ENCODE measurements around the gene KRTAP10-12. TPM values are rescaled to one million over a fixed set of nuclear protein-coding genes. Genes with fewer than 3 reads are reported as not detected.
"Not testable (repeated sequence)": the region's sequence is repeated elsewhere in the genome, so short reads cannot be mapped to it uniquely, and the experiment has no call there.

The KRTAP10-12 gene
- not detected for total RNA-seq (2021; ENCODE audit: unreplicated experiment)
- not detected for polyA plus RNA-seq (2012; ENCODE audit: insufficient read length)
- Bru-seq, nascent RNA = not detected
- BruChase-seq, experiment 1, labeled RNA remaining after a 2-hour chase = not detected
- BruChase-seq, experiment 2, labeled RNA remaining after a 6-hour chase = not detected
- long read RNA-seq = 0 reads

GRCh38 chr21:44697172-44697810 is at the start of gene KRTAP10-12:
KRTAP10-12 (plus strand) TSS chr21:44697172; CDS start chr21:44697202, 30 bp downstream.
- POLR2A ChIA-PET; H3K9me3 ChIP-seq (ENCODE audit: control insufficient read depth, insufficient read depth, low read depth, low read length); BruUV-seq (replicated peaks); H3K27ac ChIP-seq (ENCODE audit: low read length); in situ Hi-C loops (cut with HindIII; ENCODE audit: low pct_unique_long_range_greater_than_20kb, low sequenced_read_pairs); H3K27me3 ChIP-seq (ENCODE audit: control insufficient read depth, insufficient read depth, low read length); H3K4me1 ChIP-seq (ENCODE audit: control insufficient read depth, insufficient read depth, low read length); H3K4me3 ChIP-seq (ENCODE audit: low read depth in 2 of 2, low read length in 2 of 2); intact Hi-C loops (cut with micrococcal nuclease; ENCODE audit: unreplicated experiment); CTCF ChIA-PET; DNase-seq (ENCODE audit: low read depth, low spot score); H3K36me3 ChIP-seq (ENCODE audit: control insufficient read depth, insufficient read depth, low read length): not testable (repeated sequence)
- ATAC-seq = 0 out of 2 replicates have a peak, but pooled peaks have one; percentile 10

GRCh38 chr21:44647222-44647552 is 49.8 kb upstream of the KRTAP10-12 start:
- H3K27me3 ChIP-seq (ENCODE audit: control insufficient read depth, insufficient read depth, low read length) = no peaks in the 10 kb centered on the region
- no peak overlapping the region for H3K4me3 ChIP-seq (ENCODE audit: low read depth in 2 of 2, low read length in 2 of 2)
- DNase-seq (ENCODE audit: low read depth, low spot score) (no peak), ATAC-seq (no peak)
- CTCF ChIA-PET = no interaction called here
- no peaks in the 10 kb centered on the region for H3K9me3 ChIP-seq (ENCODE audit: control insufficient read depth, insufficient read depth, low read depth, low read length)
- no TSS peak for BruUV-seq (replicated peaks)
- no peaks in the 10 kb centered on the region for H3K36me3 ChIP-seq (ENCODE audit: control insufficient read depth, insufficient read depth, low read length)
- intact Hi-C loops (cut with micrococcal nuclease; ENCODE audit: unreplicated experiment) = no loop called here
- no peak for TF ChIP-seq POLR2AphosphoS5 (IDR thresholded peaks at IDR 0.05; ENCODE audit: low read depth, low read length)
- POLR2A ChIA-PET = no interaction called here
- H3K27ac ChIP-seq (ENCODE audit: low read length) = no peak overlapping the region
- in situ Hi-C loops (cut with HindIII; ENCODE audit: low pct_unique_long_range_greater_than_20kb, low sequenced_read_pairs) = no loop called here
- no peaks in the 10 kb centered on the region for H3K4me1 ChIP-seq (ENCODE audit: control insufficient read depth, insufficient read depth, low read length)

GRCh38 chr21:44648557-44649311 is 48.2 kb upstream of the KRTAP10-12 start:
- no peak overlapping the region for H3K4me3 ChIP-seq (ENCODE audit: low read depth in 2 of 2, low read length in 2 of 2)
- no peaks in the 10 kb centered on the region for H3K4me1 ChIP-seq (ENCODE audit: control insufficient read depth, insufficient read depth, low read length)
- no peak for DNase-seq (ENCODE audit: low read depth, low spot score)
- no TSS peak for BruUV-seq (replicated peaks)
- POLR2A ChIA-PET = no interaction called here
- intact Hi-C loops (cut with micrococcal nuclease; ENCODE audit: unreplicated experiment) (no loop called here), in situ Hi-C loops (cut with HindIII; ENCODE audit: low pct_unique_long_range_greater_than_20kb, low sequenced_read_pairs) (no loop called here)
- H3K9me3 ChIP-seq (ENCODE audit: control insufficient read depth, insufficient read depth, low read depth, low read length) = no peaks in the 10 kb centered on the region
- CTCF ChIA-PET = no interaction called here
- TF ChIP-seq SIN3A (IDR thresholded peaks at IDR 0.05; ENCODE audit: borderline replicate concordance, insufficient read depth, low read depth, low read length) (no peak), TCF7L2 (IDR thresholded peaks at IDR 0.05; ENCODE audit: low read depth, low read length) (no peak), POLR2AphosphoS5 (IDR thresholded peaks at IDR 0.05; ENCODE audit: low read depth, low read length) (no peak), CTCF (IDR thresholded peaks at IDR 0.05) (no peak), REST (IDR thresholded peaks at IDR 0.05; ENCODE audit: insufficient read depth in 1 of 2, low read depth in 2 of 2, low read length in 1 of 2) (no peak)
- no peaks in the 10 kb centered on the region for H3K36me3 ChIP-seq (ENCODE audit: control insufficient read depth, insufficient read depth, low read length)
- no peak for ATAC-seq
- no peaks in the 10 kb centered on the region for H3K27me3 ChIP-seq (ENCODE audit: control insufficient read depth, insufficient read depth, low read length)
- no peak overlapping the region for H3K27ac ChIP-seq (ENCODE audit: low read length)

Data from Panc1 (cell line).